ENCODE measurements around the gene ECD.

Gene ECD

DNA sequence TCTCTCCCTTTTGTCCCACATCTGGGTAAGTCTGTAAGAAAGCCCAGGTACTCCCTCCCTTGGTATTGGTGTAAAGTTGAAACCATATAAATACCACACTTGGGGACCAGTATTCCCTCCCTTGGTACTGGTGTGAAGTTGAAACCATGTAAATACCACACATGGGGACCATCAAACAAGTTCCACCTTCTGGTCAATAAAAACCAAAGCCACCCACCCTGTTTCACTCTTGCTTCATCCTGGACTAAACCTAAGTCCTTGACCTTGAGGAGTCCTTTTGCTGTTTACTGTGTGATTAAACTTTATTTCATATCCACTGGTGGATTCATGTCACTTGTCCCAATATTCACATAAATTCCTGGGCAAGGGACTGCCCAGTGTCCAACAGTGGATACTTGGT lies 79.5 kb downstream of the ECD start:
- Histone ChIP-seq H3K4me2 (ENCODE audit: low read depth, low read length) (no peak overlapping the region; the same call in 1 of the 2 replicates), H3K9me2 (replicated peaks; ENCODE audit: insufficient read depth, low read length) (no peaks in the 10 kb centered on the region), H3F3A (ENCODE audit: insufficient read depth, low read length) (no peaks in the 10 kb centered on the region), H3K9me3 (replicated peaks; ENCODE audit: insufficient read depth, low read length) (no peaks in the 10 kb centered on the region), H4K20me1 (ENCODE audit: insufficient read depth, low read length) (no peaks in the 10 kb centered on the region), H3K27me3 (replicated peaks; ENCODE audit: insufficient read depth, low read length) (no peaks in the 10 kb centered on the region), H3K9ac (ENCODE audit: low read length) (no peak overlapping the region), H3K4me3 (ENCODE audit: low read length) (no peak overlapping the region), H3K27ac (ENCODE audit: low read length) (no peak overlapping the region), H3K79me2 (ENCODE audit: low read length) (peaks cover 57% of the 10 kb centered on the region), H3K4me1 (ENCODE audit: low read length) (peaks cover 8% of the 10 kb centered on the region; the same call in 1 of the 2 replicates), H3K36me3 (replicated peaks; ENCODE audit: insufficient read depth, low read length) (no peaks in the 10 kb centered on the region), H2AFZ (ENCODE audit: low read length) (no peak overlapping the region)
- TF ChIP-seq, protein P1, sequence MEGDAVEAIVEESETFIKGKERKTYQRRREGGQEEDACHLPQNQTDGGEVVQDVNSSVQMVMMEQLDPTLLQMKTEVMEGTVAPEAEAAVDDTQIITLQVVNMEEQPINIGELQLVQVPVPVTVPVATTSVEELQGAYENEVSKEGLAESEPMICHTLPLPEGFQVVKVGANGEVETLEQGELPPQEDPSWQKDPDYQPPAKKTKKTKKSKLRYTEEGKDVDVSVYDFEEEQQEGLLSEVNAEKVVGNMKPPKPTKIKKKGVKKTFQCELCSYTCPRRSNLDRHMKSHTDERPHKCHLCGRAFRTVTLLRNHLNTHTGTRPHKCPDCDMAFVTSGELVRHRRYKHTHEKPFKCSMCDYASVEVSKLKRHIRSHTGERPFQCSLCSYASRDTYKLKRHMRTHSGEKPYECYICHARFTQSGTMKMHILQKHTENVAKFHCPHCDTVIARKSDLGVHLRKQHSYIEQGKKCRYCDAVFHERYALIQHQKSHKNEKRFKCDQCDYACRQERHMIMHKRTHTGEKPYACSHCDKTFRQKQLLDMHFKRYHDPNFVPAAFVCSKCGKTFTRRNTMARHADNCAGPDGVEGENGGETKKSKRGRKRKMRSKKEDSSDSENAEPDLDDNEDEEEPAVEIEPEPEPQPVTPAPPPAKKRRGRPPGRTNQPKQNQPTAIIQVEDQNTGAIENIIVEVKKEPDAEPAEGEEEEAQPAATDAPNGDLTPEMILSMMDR (IDR thresholded peaks at IDR 0.05; ENCODE audit: low read length): no peak
- TF ChIP-seq EZH2 (optimal IDR thresholded peaks at IDR 0.05; ENCODE audit: low read depth, low read length) (no peak), EZH2phosphoT487 (IDR thresholded peaks at IDR 0.05; ENCODE audit: low read length) (no peak)
- DNase-seq: no peak

DNA sequence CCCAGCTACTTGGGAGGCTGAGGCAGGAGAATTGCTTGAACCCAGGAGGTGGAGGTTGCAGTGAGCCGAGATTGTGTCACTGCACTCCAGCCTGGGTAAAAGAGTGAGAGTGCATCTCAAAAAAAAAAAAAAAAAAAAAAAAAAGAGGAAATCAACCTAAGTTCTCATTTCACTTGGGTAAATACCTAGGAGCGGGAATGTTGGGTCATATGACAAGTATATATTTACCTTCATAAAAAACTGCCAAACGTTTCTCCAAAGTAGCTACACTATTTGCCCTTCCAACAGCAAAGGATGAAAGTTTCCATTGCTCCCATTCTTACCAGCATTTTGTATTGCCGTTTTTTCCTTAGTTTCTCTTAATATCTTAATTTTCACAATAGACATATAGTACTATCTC lies 81.0 kb downstream of the ECD start:
- Histone ChIP-seq H3K36me3 (replicated peaks; ENCODE audit: insufficient read depth, low read length) (no peaks in the 10 kb centered on the region), H3K27me3 (replicated peaks; ENCODE audit: insufficient read depth, low read length) (no peaks in the 10 kb centered on the region), H3K79me2 (ENCODE audit: low read length) (peaks cover 54% of the 10 kb centered on the region), H3K9me2 (replicated peaks; ENCODE audit: insufficient read depth, low read length) (no peaks in the 10 kb centered on the region), H3K4me1 (ENCODE audit: low read length) (peaks cover 8% of the 10 kb centered on the region; the same call in 1 of the 2 replicates), H2AFZ (ENCODE audit: low read length) (no peak overlapping the region), H3K4me3 (ENCODE audit: low read length) (no peak overlapping the region), H3K9me3 (replicated peaks; ENCODE audit: insufficient read depth, low read length) (no peaks in the 10 kb centered on the region), H3K27ac (ENCODE audit: low read length) (no peak overlapping the region), H3K4me2 (ENCODE audit: low read depth, low read length) (no peak overlapping the region), H3K9ac (ENCODE audit: low read length) (no peak overlapping the region), H3F3A (ENCODE audit: insufficient read depth, low read length) (no peaks in the 10 kb centered on the region), H4K20me1 (ENCODE audit: insufficient read depth, low read length) (no peaks in the 10 kb centered on the region)
- TF ChIP-seq EZH2 (optimal IDR thresholded peaks at IDR 0.05; ENCODE audit: low read depth, low read length) (no peak), EZH2phosphoT487 (IDR thresholded peaks at IDR 0.05; ENCODE audit: low read length) (no peak)
- TF ChIP-seq, protein P1 (IDR thresholded peaks at IDR 0.05; ENCODE audit: low read length): no peak
- DNase-seq: no peak

DNA sequence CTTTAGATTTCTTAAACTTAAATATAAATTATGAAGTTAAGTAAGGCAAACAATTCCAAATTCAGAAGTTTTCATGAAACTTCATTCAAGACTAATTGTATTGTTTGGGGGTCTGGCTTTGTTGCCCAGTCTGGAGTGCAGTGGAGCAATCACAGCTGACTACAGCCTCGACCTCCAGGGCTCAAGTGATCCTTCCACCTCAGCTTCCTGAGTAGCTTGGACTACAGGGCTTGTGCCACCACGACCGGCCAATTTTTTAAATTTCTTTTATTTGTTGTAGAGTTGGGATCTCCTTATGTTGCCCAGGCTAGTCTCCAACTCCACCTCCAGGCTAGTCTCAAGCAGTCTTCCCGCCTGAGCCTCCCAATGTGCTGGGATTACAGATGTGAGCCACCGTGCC lies 83.6 kb downstream of the ECD start:
- no peaks in the 10 kb centered on the region for H3F3A ChIP-seq (ENCODE audit: insufficient read depth, low read length)
- no peak overlapping the region for H3K4me2 ChIP-seq (ENCODE audit: low read depth, low read length)
- H3K9me3 ChIP-seq (replicated peaks; ENCODE audit: insufficient read depth, low read length): no peaks in the 10 kb centered on the region
- no peak for DNase-seq
- H4K20me1 ChIP-seq (ENCODE audit: insufficient read depth, low read length): no peaks in the 10 kb centered on the region
- H2AFZ ChIP-seq (ENCODE audit: low read length): no peak overlapping the region
- no peak for TF ChIP-seq EZH2 (optimal IDR thresholded peaks at IDR 0.05; ENCODE audit: low read depth, low read length)
- TF ChIP-seq, protein P1 (IDR thresholded peaks at IDR 0.05; ENCODE audit: low read length): no peak
- no peak for TF ChIP-seq EZH2phosphoT487 (IDR thresholded peaks at IDR 0.05; ENCODE audit: low read length)
- no peak overlapping the region for H3K27ac ChIP-seq (ENCODE audit: low read length)
- H3K4me3 ChIP-seq (ENCODE audit: low read length): no peak overlapping the region
- H3K36me3 ChIP-seq (replicated peaks; ENCODE audit: insufficient read depth, low read length): no peaks in the 10 kb centered on the region
- no peak overlapping the region for H3K9ac ChIP-seq (ENCODE audit: low read length)
- H3K27me3 ChIP-seq (replicated peaks; ENCODE audit: insufficient read depth, low read length): no peaks in the 10 kb centered on the region
- no peaks in the 10 kb centered on the region for H3K9me2 ChIP-seq (replicated peaks; ENCODE audit: insufficient read depth, low read length)
- H3K4me1 ChIP-seq (ENCODE audit: low read length): peaks cover 8% of the 10 kb centered on the region; the same call in 1 of the 2 replicates
- H3K79me2 ChIP-seq (ENCODE audit: low read length): peaks cover 42% of the 10 kb centered on the region

Data from MM.1S (cell line).